HG03139 (cell line): ENCODE data around the gene FAM228A.
A peak's percentile ranks its signal among the peaks of the same experiment; 100 is the strongest.
"Not testable (repeated sequence)": the region's sequence is repeated elsewhere in the genome, so short reads cannot be mapped to it uniquely, and the experiment has no call there.

ENCODE experiments used
- ATAC-seq: cut with Tn5 transposase; IDR thresholded peaks from one replicate; pipeline ENCODE4 v1.9.1; 2021; ENCODE audit not compliant: unreplicated experiment

FAM228A gene

GRCh38 chr2:24174851-24175277, at the start of gene FAM228A:
TSS of gene FAM228A (plus strand) at chr2:24175053. CDS start at chr2:24175481, 428 bp downstream.
- no peak for ATAC-seq

GRCh38 chr2:24125956-24126355, 48.9 kb upstream of the FAM228A start:
- ATAC-seq = no peak

- no peak for ATAC-seq
These were observed 42.3 kb upstream of the FAM228A start for GRCh38 chr2:24132543-24132942.

GRCh38 chr2:24140305-24140704, 34.5 kb upstream of the FAM228A start:
- not testable (repeated sequence) for ATAC-seq

- no peak for ATAC-seq
These were observed 27.5 kb upstream of the FAM228A start for GRCh38 chr2:24147364-24147763.

GRCh38 chr2:24152413-24153197, 22.2 kb upstream of the FAM228A start:
- no peak for ATAC-seq

GRCh38 chr2:24153478-24153877, 21.4 kb upstream of the FAM228A start:
- no peak for ATAC-seq

- no peak for ATAC-seq
These were observed 16.7 kb upstream of the FAM228A start for GRCh38 chr2:24158131-24158530.

GRCh38 chr2:24159708-24160107, 15.1 kb upstream of the FAM228A start:
- no peak for ATAC-seq

- ATAC-seq = no peak
These were observed 14.1 kb upstream of the FAM228A start for GRCh38 chr2:24160761-24161160.

- ATAC-seq = no peak
These were observed 12.4 kb upstream of the FAM228A start for GRCh38 chr2:24162494-24162893.

- ATAC-seq = no peak
These were observed 11.7 kb upstream of the FAM228A start for GRCh38 chr2:24163186-24163585.

- ATAC-seq = no peak
These were observed 11.3 kb upstream of the FAM228A start for GRCh38 chr2:24163601-24164000.

GRCh38 chr2:24164416-24164973, 10.4 kb upstream of the FAM228A start:
- peak; percentile 57 for ATAC-seq

GRCh38 chr2:24169023-24169422, 5.8 kb upstream of the FAM228A start:
- no peak for ATAC-seq

GRCh38 chr2:24175631-24176187, 856 bp downstream of the FAM228A start:
- no peak for ATAC-seq

GRCh38 chr2:24176326-24176725, 1.5 kb downstream of the FAM228A start:
- no peak for ATAC-seq

GRCh38 chr2:24179683-24180082, 4.8 kb downstream of the FAM228A start:
- no peak for ATAC-seq

GRCh38 chr2:24181849-24182248, 7.0 kb downstream of the FAM228A start:
- no peak for ATAC-seq

GRCh38 chr2:24182507-24182906, 7.7 kb downstream of the FAM228A start:
- ATAC-seq = no peak

GRCh38 chr2:24183366-24184069, 8.7 kb downstream of the FAM228A start:
- no peak for ATAC-seq

- no peak for ATAC-seq
These were observed 14.7 kb downstream of the FAM228A start for GRCh38 chr2:24189551-24189950.
